Gastrocnemius medialis (tissue), 4 donors: ENCODE data around the gene OR4D1. TPM values are rescaled to one million over a fixed set of nuclear protein-coding genes. Genes with fewer than 3 reads are reported as not detected.

Source experiments
- ATAC-seq, 2 donors: fragments of 150-250 bp; one replicate each; pipeline ENCODE4 v1.9.1; 2016
- DNase-seq, 2 donors: peaks; one replicate each; pipeline ENCODE4 v3.0.0-alpha.2; 2019
- H3K27ac ChIP-seq, 4 donors: fragments of 200-600 bp; sonication (generic); 1 replicate in 1 of 4; 2 replicates in 3 of 4; pipeline ENCODE4 v1.5.1; 2016 to 2018; ENCODE audit warnings: mild to moderate bottlenecking in 2 of 4, moderate library complexity in 1 of 4
- H3K27me3 ChIP-seq, 3 donors: fragments of 200-600 bp; sonication (generic) in 2 of 3; 1 replicate in 1 of 3; 2 replicates in 2 of 3; pipeline versions ENCODE4 v1.5.1 to v1.6.0; 2016 to 2019; ENCODE audit warnings: mild to moderate bottlenecking in 1 of 3, moderate library complexity in 1 of 3
- H3K36me3 ChIP-seq, 2 donors: fragments of 200-600 bp; sonication (generic) in 1 of 2; one replicate each; pipeline ENCODE4 v1.5.1; 2017 to 2018
- H3K4me1 ChIP-seq, 2 donors: fragments of 200-600 bp; sonication (generic) in 1 of 2; one replicate each; pipeline ENCODE4 v1.5.1; 2016 to 2017; ENCODE audit warnings: mild to moderate bottlenecking in 2 of 2
- H3K4me3 ChIP-seq, 4 donors: fragments of 200-600 bp; sonication (generic) in 3 of 4; 1 replicate in 1 of 4; 2 replicates in 3 of 4; pipeline ENCODE4 v1.5.1; 2016 to 2019; ENCODE audit warnings: mild to moderate bottlenecking in 2 of 4
- H3K9me3 ChIP-seq, 3 donors: fragments of 200-600 bp; sonication (generic) in 2 of 3; 1 replicate in 1 of 3; 2 replicates in 2 of 3; pipeline ENCODE4 v1.5.1; 2016 to 2019
- CTCF ChIP-seq, 5 experiments: fragments of 450-650 bp in 3 of 5; fragments of 200-600 bp in 2 of 5; sonication (generic) in 2 of 5; IDR thresholded peaks in 4 of 5; conservative IDR thresholded peaks in 1 of 5; 1 replicate in 4 of 5; 2 replicates in 1 of 5; pipeline ENCODE4 v1.5.1; 2016 to 2019; ENCODE audit warnings: antibody characterized with exemption in 5 of 5, mild to moderate bottlenecking in 3 of 5, moderate library complexity in 3 of 5
- POLR2A ChIP-seq, 2 donors: fragments of 450-650 bp; IDR thresholded peaks; one replicate each; pipeline ENCODE4 v1.6.1; 2017; ENCODE audit warnings: antibody characterized with exemption in 2 of 2, mild to moderate bottlenecking in 2 of 2, moderate library complexity in 2 of 2
- in situ Hi-C, 4 donors: fragments of 200-750 bp; cut with MboI; loops; one replicate each; pipeline versions ENCODE4 v1.15.0 to v1.8.0; 2017; ENCODE audit warnings: low sequenced_read_pairs in 4 of 4
- intact Hi-C: fragments of 100-400 bp; cut with DNase I; formaldehyde crosslinking; loops from one replicate; pipeline ENCODE4 v1.15.1; 2023; ENCODE audit warnings: low total_unique reads
- total RNA-seq, 4 donors: library from RNA; depleted of rRNA; stranded (reverse); fragments of >200 nt; gene quantifications; one replicate each; pipeline versions ENCODE4 v1.1.0 to v1.2.3, GENCODE V29; 2016

Gene OR4D1
- total RNA-seq, 4 donors from 2014 or later, result not detected

- no peak for ATAC-seq
- H3K4me1 ChIP-seq, result no peaks in the 10 kb centered on the region
- H3K36me3 ChIP-seq, result no peaks in the 10 kb centered on the region
- DNase-seq, result no peak
- no peak for TF ChIP-seq CTCF (IDR thresholded peaks at IDR 0.05 in 4 of 5, conservative IDR thresholded peaks at IDR 0.05 in 1 of 5)
- no peak for TF ChIP-seq POLR2A (IDR thresholded peaks at IDR 0.05)
- H3K4me3 ChIP-seq, result no peak overlapping the region
- no peaks in the 10 kb centered on the region for H3K9me3 ChIP-seq
- H3K27ac ChIP-seq, result no peak overlapping the region
- no peaks in the 10 kb centered on the region for H3K27me3 ChIP-seq
- intact Hi-C loops, result no loop called here
- in situ Hi-C loops, result no loop called here
These were observed 28.0 kb downstream of the OR4D1 start for GRCh38 chr17:58176200-58176599.

GRCh38 chr17:58181796-58182195 is 33.6 kb downstream of the OR4D1 start:
- no peaks in the 10 kb centered on the region for H3K4me1 ChIP-seq
- no peak for DNase-seq
- intact Hi-C loops, result no loop called here
- in situ Hi-C loops, result no loop called here
- H3K36me3 ChIP-seq, result no peaks in the 10 kb centered on the region
- no peaks in the 10 kb centered on the region for H3K9me3 ChIP-seq
- ATAC-seq, result no peak
- no peak overlapping the region for H3K27ac ChIP-seq
- H3K27me3 ChIP-seq, result no peaks in the 10 kb centered on the region
- no peak overlapping the region for H3K4me3 ChIP-seq
- no peak for TF ChIP-seq POLR2A (IDR thresholded peaks at IDR 0.05)
- TF ChIP-seq CTCF (IDR thresholded peaks at IDR 0.05 in 4 of 5, conservative IDR thresholded peaks at IDR 0.05 in 1 of 5), result no peak

- intact Hi-C loops, result no loop called here
These were observed 35.3 kb downstream of the OR4D1 start for GRCh38 chr17:58183514-58183913.

GRCh38 chr17:58184308-58184985 is 36.3 kb downstream of the OR4D1 start:
- Histone ChIP-seq H3K27ac (no peak overlapping the region), H3K4me1 (no peaks in the 10 kb centered on the region), H3K27me3 (peaks cover 0 to 5% (median 0%) of the 10 kb centered on the region in 3 donors), H3K36me3 (no peaks in the 10 kb centered on the region), H3K9me3 (no peaks in the 10 kb centered on the region), H3K4me3 (no peak overlapping the region)
- intact Hi-C loops, result no loop called here
- ATAC-seq, result no peak
- no peak for DNase-seq
- TF ChIP-seq POLR2A (IDR thresholded peaks at IDR 0.05), result no peak
- TF ChIP-seq CTCF (IDR thresholded peaks at IDR 0.05 in 4 of 5, conservative IDR thresholded peaks at IDR 0.05 in 1 of 5), result no peak
- in situ Hi-C loops, result no loop called here

More at GRCh38 chr17:58183514-58183913, 35.3 kb downstream of the OR4D1 start:
- H3K27ac ChIP-seq, result no peak overlapping the region
- no peaks in the 10 kb centered on the region for H3K9me3 ChIP-seq
- no peak for DNase-seq
- no peak for ATAC-seq
- TF ChIP-seq CTCF (IDR thresholded peaks at IDR 0.05 in 4 of 5, conservative IDR thresholded peaks at IDR 0.05 in 1 of 5) (no peak), POLR2A (IDR thresholded peaks at IDR 0.05) (no peak)
- in situ Hi-C loops, result no loop called here
- no peaks in the 10 kb centered on the region for H3K4me1 ChIP-seq
- H3K27me3 ChIP-seq, result peaks cover 0 to under 1% (median 0%) of the 10 kb centered on the region in 3 donors
- H3K4me3 ChIP-seq, result no peak overlapping the region
- no peaks in the 10 kb centered on the region for H3K36me3 ChIP-seq
